ENCODE measurements around the gene PRPS2.

DNA sequence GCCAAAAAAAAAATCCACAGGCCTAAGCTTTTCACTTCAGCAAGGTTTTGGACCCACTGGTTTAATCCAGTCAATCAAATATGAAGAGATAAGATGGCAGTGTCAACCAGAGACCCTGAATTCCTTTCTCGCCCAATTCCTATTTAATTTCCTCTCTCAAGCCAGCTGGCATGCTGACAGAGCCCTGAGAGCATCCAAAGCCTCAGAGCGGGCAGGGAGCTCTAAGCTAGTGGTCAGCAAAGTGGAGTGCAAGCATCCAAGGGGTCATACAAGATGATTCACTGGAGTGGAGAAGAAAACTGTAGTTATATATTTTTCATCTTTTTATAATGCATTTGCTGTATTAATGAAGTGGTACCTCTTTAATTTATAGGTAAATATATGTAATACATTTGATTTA, 37.8 kb upstream of the PRPS2 start:
- no peak for TF ChIP-seq CEBPB (IDR thresholded peaks at IDR 0.05)
- TF ChIP-seq, protein P1, sequence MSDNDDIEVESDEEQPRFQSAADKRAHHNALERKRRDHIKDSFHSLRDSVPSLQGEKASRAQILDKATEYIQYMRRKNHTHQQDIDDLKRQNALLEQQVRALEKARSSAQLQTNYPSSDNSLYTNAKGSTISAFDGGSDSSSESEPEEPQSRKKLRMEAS (IDR thresholded peaks at IDR 0.05), result no peak
- no peak for TF ChIP-seq YY1 (IDR thresholded peaks at IDR 0.05; ENCODE audit: low read depth)
- TF ChIP-seq EP300 (IDR thresholded peaks at IDR 0.05; ENCODE audit: borderline replicate concordance), result no peak
- TF ChIP-seq, protein P2, sequence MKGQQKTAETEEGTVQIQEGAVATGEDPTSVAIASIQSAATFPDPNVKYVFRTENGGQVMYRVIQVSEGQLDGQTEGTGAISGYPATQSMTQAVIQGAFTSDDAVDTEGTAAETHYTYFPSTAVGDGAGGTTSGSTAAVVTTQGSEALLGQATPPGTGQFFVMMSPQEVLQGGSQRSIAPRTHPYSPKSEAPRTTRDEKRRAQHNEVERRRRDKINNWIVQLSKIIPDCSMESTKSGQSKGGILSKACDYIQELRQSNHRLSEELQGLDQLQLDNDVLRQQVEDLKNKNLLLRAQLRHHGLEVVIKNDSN (IDR thresholded peaks at IDR 0.05), result no peak
- TF ChIP-seq, protein P3, sequence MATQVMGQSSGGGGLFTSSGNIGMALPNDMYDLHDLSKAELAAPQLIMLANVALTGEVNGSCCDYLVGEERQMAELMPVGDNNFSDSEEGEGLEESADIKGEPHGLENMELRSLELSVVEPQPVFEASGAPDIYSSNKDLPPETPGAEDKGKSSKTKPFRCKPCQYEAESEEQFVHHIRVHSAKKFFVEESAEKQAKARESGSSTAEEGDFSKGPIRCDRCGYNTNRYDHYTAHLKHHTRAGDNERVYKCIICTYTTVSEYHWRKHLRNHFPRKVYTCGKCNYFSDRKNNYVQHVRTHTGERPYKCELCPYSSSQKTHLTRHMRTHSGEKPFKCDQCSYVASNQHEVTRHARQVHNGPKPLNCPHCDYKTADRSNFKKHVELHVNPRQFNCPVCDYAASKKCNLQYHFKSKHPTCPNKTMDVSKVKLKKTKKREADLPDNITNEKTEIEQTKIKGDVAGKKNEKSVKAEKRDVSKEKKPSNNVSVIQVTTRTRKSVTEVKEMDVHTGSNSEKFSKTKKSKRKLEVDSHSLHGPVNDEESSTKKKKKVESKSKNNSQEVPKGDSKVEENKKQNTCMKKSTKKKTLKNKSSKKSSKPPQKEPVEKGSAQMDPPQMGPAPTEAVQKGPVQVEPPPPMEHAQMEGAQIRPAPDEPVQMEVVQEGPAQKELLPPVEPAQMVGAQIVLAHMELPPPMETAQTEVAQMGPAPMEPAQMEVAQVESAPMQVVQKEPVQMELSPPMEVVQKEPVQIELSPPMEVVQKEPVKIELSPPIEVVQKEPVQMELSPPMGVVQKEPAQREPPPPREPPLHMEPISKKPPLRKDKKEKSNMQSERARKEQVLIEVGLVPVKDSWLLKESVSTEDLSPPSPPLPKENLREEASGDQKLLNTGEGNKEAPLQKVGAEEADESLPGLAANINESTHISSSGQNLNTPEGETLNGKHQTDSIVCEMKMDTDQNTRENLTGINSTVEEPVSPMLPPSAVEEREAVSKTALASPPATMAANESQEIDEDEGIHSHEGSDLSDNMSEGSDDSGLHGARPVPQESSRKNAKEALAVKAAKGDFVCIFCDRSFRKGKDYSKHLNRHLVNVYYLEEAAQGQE (IDR thresholded peaks at IDR 0.05; ENCODE audit: low read depth), result no peak
- TF ChIP-seq RAD21 (IDR thresholded peaks at IDR 0.05; ENCODE audit: low read depth), result no peak
- no peak for TF ChIP-seq TAF1 (IDR thresholded peaks at IDR 0.05; ENCODE audit: low read depth)
- no peak for TF ChIP-seq TEAD4 (IDR thresholded peaks at IDR 0.05)
- no peak for TF ChIP-seq ZBTB7A (IDR thresholded peaks at IDR 0.05; ENCODE audit: low read depth)
- TF ChIP-seq FOXM1 (IDR thresholded peaks at IDR 0.05; ENCODE audit: borderline replicate concordance, low read depth), result no peak
- TF ChIP-seq NFIC (IDR thresholded peaks at IDR 0.05), result no peak
- no peak for TF ChIP-seq CREB1 (IDR thresholded peaks at IDR 0.05; ENCODE audit: low read depth)
- TF ChIP-seq EGR1 (IDR thresholded peaks at IDR 0.05), result no peak

Measured in Ishikawa (cell line).